Natural killer cell (primary cell): ENCODE data around the gene FAM156A. TPM values are rescaled to one million over a fixed set of nuclear protein-coding genes. Genes with fewer than 3 reads are reported as not detected.
"Not testable (repeated sequence)": the region's sequence is repeated elsewhere in the genome, so short reads cannot be mapped to it uniquely, and the experiment has no call there.

Experiments used
- ATAC-seq, 3 donors: fragments of 150-1000 bp in 2 of 3; fragments of 200-7000 bp in 1 of 3; cut with Tn5 transposase; 1 replicate in 1 of 3; 2 replicates in 2 of 3; pipeline ENCODE4 v1.10.0; 2021; ENCODE audit warnings: mild to moderate bottlenecking in 2 of 3, moderate library complexity in 2 of 3
- DNase-seq, 2 donors: peaks; one replicate each; pipeline versions ENCODE4 v3.0.0 to v3.0.0-alpha.2; 2013 to 2021; ENCODE audit warnings: mixed read lengths in 1 of 2
- H3K27ac ChIP-seq: one replicate; pipeline ENCODE4 v1.5.1; 2013; ENCODE audit warnings: mild to moderate bottlenecking, low read length
- H3K27me3 ChIP-seq: one replicate; pipeline ENCODE4 v1.6.1; 2013; ENCODE audit warnings: low read length; ENCODE audit not compliant: control insufficient read depth, insufficient read depth
- H3K36me3 ChIP-seq: one replicate; pipeline ENCODE4 v1.6.1; 2013; ENCODE audit warnings: low read length; ENCODE audit not compliant: control insufficient read depth, insufficient read depth
- H3K4me1 ChIP-seq: one replicate; pipeline ENCODE4 v1.6.1; 2013; ENCODE audit warnings: low read length; ENCODE audit not compliant: control insufficient read depth, insufficient read depth
- H3K4me3 ChIP-seq: one replicate; pipeline ENCODE4 v1.5.1; 2013; ENCODE audit warnings: low read length
- H3K9me3 ChIP-seq: one replicate; pipeline ENCODE4 v1.6.1; 2013; ENCODE audit warnings: low read length; ENCODE audit not compliant: control insufficient read depth, insufficient read depth
- H3K27ac Mint-ChIP-seq, 2 donors: one replicate each; pipeline ENCODE4 v1.8.0; 2022; ENCODE audit warnings: mild to moderate bottlenecking in 2 of 2, mixed read lengths in 2 of 2, moderate library complexity in 1 of 2
- H3K27me3 Mint-ChIP-seq, 2 donors: one replicate each; pipeline ENCODE4 v1.8.0; 2022; ENCODE audit warnings: low read depth in 2 of 2, mixed read lengths in 2 of 2
- H3K36me3 Mint-ChIP-seq: one replicate; pipeline ENCODE4 v1.8.0; 2022; ENCODE audit warnings: mixed read lengths
- H3K4me1 Mint-ChIP-seq, 2 donors: one replicate each; pipeline ENCODE4 v1.8.0; 2022; ENCODE audit warnings: mixed read lengths in 2 of 2
- H3K4me3 Mint-ChIP-seq: one replicate; pipeline ENCODE4 v1.8.0; 2022; ENCODE audit warnings: mild to moderate bottlenecking, moderate library complexity, mixed read lengths
- H3K9me3 Mint-ChIP-seq, 2 donors: one replicate each; pipeline ENCODE4 v1.8.0; 2022; ENCODE audit warnings: mixed read lengths in 2 of 2
- CTCF ChIP-seq: fragments of 200-600 bp; IDR thresholded peaks from one replicate; pipeline ENCODE4 v1.8.0; 2022; ENCODE audit warnings: antibody characterized with exemption
- WGBS: methylation state at CpG from one replicate; pipeline ENCODE4 v1.1.7; 2013; ENCODE audit warnings: missing lambda C conversion rate; ENCODE audit not compliant: insufficient coverage; 5-methylcytosine and 5-hydroxymethylcytosine counted together
- intact Hi-C: fragments of 100-400 bp; cut with micrococcal nuclease; formaldehyde crosslinking; loops from one replicate; pipeline ENCODE4 v1.14.2; 2022
- total RNA-seq, 4 donors: library from RNA; stranded (reverse); fragments of 120-200 nt in 1 of 4; gene quantifications; one replicate each; pipeline versions ENCODE4 v1.2.3 to v1.2.4, GENCODE V29; 2013 to 2022

FAM156A gene
- total RNA-seq, result 10 to 100 TPM; 16.2 to 19.2 (median 18.7) TPM
- 13.8 TPM for total RNA-seq (2013)

GRCh38 chrX:52958113-52958959 lies at the start of gene FAM156A:
Gene FAM156A (minus strand): TSS chrX:52958518. CDS start chrX:52948588, 9,930 bp downstream.
- H3K27me3 ChIP-seq, H3K4me1 Mint-ChIP-seq, H3K4me3 Mint-ChIP-seq, H3K4me1 ChIP-seq, H3K27me3 Mint-ChIP-seq, H3K9me3 Mint-ChIP-seq, DNase-seq, H3K36me3 ChIP-seq, H3K9me3 ChIP-seq, intact Hi-C loops, H3K36me3 Mint-ChIP-seq, H3K27ac Mint-ChIP-seq, H3K27ac ChIP-seq, H3K4me3 ChIP-seq: not testable (repeated sequence)
- peak; percentile 88 to 96 (median 88) for ATAC-seq
- WGBS, result no CpG with 5 or more reads among the region's 91 CpGs

DNA sequence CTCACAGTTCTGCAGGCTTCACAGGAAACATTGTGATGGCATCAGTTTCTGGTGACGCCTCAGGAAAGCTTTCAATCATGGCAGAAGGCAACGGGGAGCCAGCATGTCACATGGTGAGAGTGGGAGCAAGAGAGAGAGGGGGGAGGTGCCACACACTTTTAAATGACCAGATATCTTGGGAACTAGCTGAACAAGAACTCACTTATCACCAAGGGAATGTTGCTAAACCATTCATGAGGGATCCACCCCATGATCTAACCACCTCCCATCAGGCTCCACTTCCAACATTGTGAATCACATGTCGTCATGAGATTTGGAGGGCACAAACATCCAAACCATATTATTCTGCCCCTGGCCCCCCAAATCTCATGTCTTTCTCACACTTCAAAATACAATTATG lies 47.0 kb upstream of the FAM156A start:
- Mint-ChIP-seq H3K4me1 (peaks cover 0 to 6% of the 10 kb centered on the region in 2 donors), H3K27ac (no peak overlapping the region), H3K27me3 (peaks cover 14 to 29% of the 10 kb centered on the region in 2 donors), H3K36me3 (no peaks in the 10 kb centered on the region), H3K4me3 (no peak overlapping the region), H3K9me3 (no peaks in the 10 kb centered on the region)
- Histone ChIP-seq H3K9me3 (no peaks in the 10 kb centered on the region), H3K4me1 (peaks cover 4% of the 10 kb centered on the region), H3K27ac (no peak overlapping the region), H3K36me3 (no peaks in the 10 kb centered on the region), H3K27me3 (no peaks in the 10 kb centered on the region), H3K4me3 (no peak overlapping the region)
- ATAC-seq, result no peak
- WGBS, result 38% methylated on average over 2 of the region's 3 CpGs
- no peak for TF ChIP-seq CTCF
- intact Hi-C loops, result no loop called here
- DNase-seq, result no peak

GRCh38 chrX:53004811-53005210 lies 46.5 kb upstream of the FAM156A start:
- Mint-ChIP-seq H3K27me3 (peaks cover 14 to 29% of the 10 kb centered on the region in 2 donors), H3K36me3 (no peaks in the 10 kb centered on the region), H3K27ac (no peak overlapping the region), H3K9me3 (no peaks in the 10 kb centered on the region), H3K4me1 (peaks cover 0 to 6% of the 10 kb centered on the region in 2 donors), H3K4me3 (no peak overlapping the region)
- WGBS, result 15% methylated on average over 2 of the region's 4 CpGs
- TF ChIP-seq CTCF, result no peak
- intact Hi-C loops, result no loop called here
- no peaks in the 10 kb centered on the region for H3K27me3 ChIP-seq
- peaks cover 7% of the 10 kb centered on the region for H3K4me1 ChIP-seq
- no peak for DNase-seq
- H3K4me3 ChIP-seq, result no peak overlapping the region
- no peak overlapping the region for H3K27ac ChIP-seq
- no peaks in the 10 kb centered on the region for H3K9me3 ChIP-seq
- H3K36me3 ChIP-seq, result no peaks in the 10 kb centered on the region
- no peak for ATAC-seq

DNA sequence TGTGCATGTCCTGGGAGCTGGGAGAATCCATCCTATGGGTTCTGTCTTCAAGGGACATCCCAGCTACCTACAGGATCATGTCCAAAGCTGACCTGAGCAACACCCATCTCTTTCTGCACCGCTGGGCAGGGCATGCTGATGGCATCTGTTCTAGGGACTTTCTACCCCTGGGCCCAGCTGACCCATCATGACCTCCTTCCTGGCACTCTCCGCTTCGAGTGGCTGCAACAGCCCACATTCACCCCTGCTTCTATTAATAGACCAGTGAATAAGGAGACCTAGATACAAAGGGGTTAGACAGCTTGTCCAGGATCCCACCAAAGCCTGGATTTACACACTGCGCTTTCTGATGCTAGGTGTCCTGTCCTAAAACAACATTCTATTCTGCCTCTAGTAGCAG lies 45.7 kb upstream of the FAM156A start:
- Mint-ChIP-seq H3K4me1 (peaks cover 0 to 6% of the 10 kb centered on the region in 2 donors), H3K4me3 (no peak overlapping the region), H3K27ac (no peak overlapping the region), H3K36me3 (no peaks in the 10 kb centered on the region), H3K27me3 (peaks cover 11 to 29% of the 10 kb centered on the region in 2 donors), H3K9me3 (no peaks in the 10 kb centered on the region)
- no peak overlapping the region for H3K4me3 ChIP-seq
- no peak overlapping the region for H3K27ac ChIP-seq
- DNase-seq, result no peak
- no peak for TF ChIP-seq CTCF
- H3K27me3 ChIP-seq, result no peaks in the 10 kb centered on the region
- intact Hi-C loops, result no loop called here
- H3K36me3 ChIP-seq, result no peaks in the 10 kb centered on the region
- no peak for ATAC-seq
- 100% methylated on average over 2 of the region's 4 CpGs for WGBS
- no peaks in the 10 kb centered on the region for H3K9me3 ChIP-seq
- H3K4me1 ChIP-seq, result peaks cover 7% of the 10 kb centered on the region
